ENCODE data around the gene MGRN1.
"Not testable (repeated sequence)": the region's sequence is repeated elsewhere in the genome, so short reads cannot be mapped to it uniquely, and the experiment has no call there.

MGRN1 gene

GRCh38 chr16:4625560-4626159 lies 1.0 kb downstream of the MGRN1 start:
- DNase-seq: no peak

- DNase-seq: no peak
Observed at GRCh38 chr16:4626396-4626795, 1.8 kb downstream of the MGRN1 start.

- DNase-seq: no peak
Observed at GRCh38 chr16:4628283-4628682, 3.7 kb downstream of the MGRN1 start.

- no peak for DNase-seq
Observed at GRCh38 chr16:4631444-4631843, 6.8 kb downstream of the MGRN1 start.

- DNase-seq: no peak
Observed at GRCh38 chr16:4633910-4634635, 9.4 kb downstream of the MGRN1 start.

GRCh38 chr16:4634768-4635167 lies 10.1 kb downstream of the MGRN1 start:
- no peak for DNase-seq

- no peak for DNase-seq
Observed at GRCh38 chr16:4636196-4636595, 11.6 kb downstream of the MGRN1 start.

GRCh38 chr16:4637501-4638166 lies 13.0 kb downstream of the MGRN1 start:
- DNase-seq: no peak

GRCh38 chr16:4639899-4640509 lies 15.4 kb downstream of the MGRN1 start:
- no peak for DNase-seq

- no peak for DNase-seq
Observed at GRCh38 chr16:4640572-4641305, 16.1 kb downstream of the MGRN1 start.

- DNase-seq: no peak
Observed at GRCh38 chr16:4641306-4641687, 16.7 kb downstream of the MGRN1 start.

GRCh38 chr16:4641895-4642294 lies 17.3 kb downstream of the MGRN1 start:
- DNase-seq: no peak

- no peak for DNase-seq
Observed at GRCh38 chr16:4646773-4647643, 22.4 kb downstream of the MGRN1 start.

GRCh38 chr16:4647644-4647980 lies 23.0 kb downstream of the MGRN1 start:
- no peak for DNase-seq

- DNase-seq: no peak
Observed at GRCh38 chr16:4648917-4649316, 24.3 kb downstream of the MGRN1 start.

GRCh38 chr16:4649744-4650442 lies 25.3 kb downstream of the MGRN1 start:
- DNase-seq: no peak

GRCh38 chr16:4650443-4651074 lies 25.9 kb downstream of the MGRN1 start:
- DNase-seq: not testable (repeated sequence)

GRCh38 chr16:4651827-4652226 lies 27.2 kb downstream of the MGRN1 start:
- DNase-seq: no peak

GRCh38 chr16:4652561-4652960 lies 27.9 kb downstream of the MGRN1 start:
- DNase-seq: no peak

- DNase-seq: no peak
Observed at GRCh38 chr16:4654011-4654963, 29.7 kb downstream of the MGRN1 start.

All from SW 1271 (cell line).